K562 (cell line): ENCODE results near the gene ANKRD16. TPM values are rescaled to one million over a fixed set of nuclear protein-coding genes. Genes with fewer than 3 reads are reported as not detected.

Experiments
- BRD4 ChIP-seq: fragments of 200-600 bp; sonication (generic); IDR thresholded peaks from 2 replicates; pipeline ENCODE4 v1.6.1; 2017; ENCODE audit warnings: inconsistent platforms
- CBX8 ChIP-seq: fragments of 200-600 bp; sonication (generic); IDR thresholded peaks from 2 replicates; pipeline ENCODE4 v1.6.1; 2012; ENCODE audit warnings: borderline replicate concordance, mixed run types, low read depth, mild to moderate bottlenecking, moderate library complexity, mixed read lengths, low read length, control low read depth, inconsistent platforms; ENCODE audit not compliant: poor library complexity, severe bottlenecking; ENCODE audit errors: extremely low read depth
- CTBP1 ChIP-seq: fragments of 450-650 bp; IDR thresholded peaks from 2 replicates; pipeline ENCODE4 v1.6.1; 2016; ENCODE audit warnings: borderline replicate concordance
- FOXM1 ChIP-seq, 2 experiments: fragments of 450-650 bp in 1 of 2; sonication (generic) in 1 of 2; formaldehyde crosslinking in 1 of 2; IDR thresholded peaks; 2 replicates each; pipeline versions ENCODE4 v1.6.1 to v1.9.0; 2017 to 2022; ENCODE audit warnings: low read depth in 2 of 2, mild to moderate bottlenecking in 2 of 2, missing genetic modification reagents in 1 of 2, moderate library complexity in 1 of 2
- GATAD2A ChIP-seq: fragments of 450-650 bp; IDR thresholded peaks from 2 replicates; pipeline ENCODE4 v1.6.1; 2017
- MAFG ChIP-seq: fragments of 450-650 bp; conservative IDR thresholded peaks from 2 replicates; pipeline ENCODE4 v1.6.1; 2016; ENCODE audit warnings: missing genetic modification characterization, missing compliant biosample characterization
- MED1 ChIP-seq: sonication (generic); formaldehyde crosslinking; IDR thresholded peaks from 2 replicates; pipeline ENCODE4 v1.8.1; 2023; ENCODE audit warnings: missing genetic modification reagents, borderline replicate concordance
- POLR2A ChIP-seq: fragments of 450-650 bp; conservative IDR thresholded peaks from 2 replicates; pipeline ENCODE4 v1.6.1; 2016
- ZKSCAN8 ChIP-seq: fragments of 200-800 bp; sonication (Bioruptor generic); IDR thresholded peaks from 2 replicates; pipeline ENCODE4 v1.6.1; 2016; ENCODE audit warnings: missing genetic modification characterization, missing compliant biosample characterization
- ZNF121 ChIP-seq: sonication (generic); formaldehyde crosslinking; conservative IDR thresholded peaks from 2 replicates; pipeline ENCODE4 v1.8.0; 2022; ENCODE audit warnings: missing genetic modification reagents
- ZNF79 ChIP-seq: fragments of 250-450 bp; sonication (Bioruptor Pico); IDR thresholded peaks from 2 replicates; pipeline ENCODE4 v1.4.0; 2020; ENCODE audit warnings: low read depth, mild to moderate bottlenecking, moderate library complexity
- polyA plus RNA-seq, 8 experiments: library from polyadenylated mRNA; depleted of rRNA in 4 of 8; stranded (reverse) in 5 of 8; unstranded in 3 of 8; fragments of >200 nt; fragmentation: Nextera tagmentation in 2 of 8; fragmentation: Illumina TruSeq in 1 of 8; extraction: Ambion mirVana in 2 of 8; extraction: Trizol in 1 of 8; gene quantifications; 2 replicates each; pipeline versions ENCODE4 v1.2.1 to v1.2.3, GENCODE V29; 2011 to 2014; ENCODE audit warnings: inconsistent platforms in 1 of 8, missing spikeins in 1 of 8
- total RNA-seq, 7 experiments: library from RNA; depleted of rRNA in 6 of 7; stranded (reverse); fragments of >200 nt in 6 of 7; fragmentation: Illumina TruSeq in 2 of 7; extraction: Trizol in 2 of 7; gene quantifications; 2 replicates each; pipeline versions ENCODE4 v1.2.1 to v1.2.3, GENCODE V29; 2011 to 2021; ENCODE audit warnings: low replicate concordance in 1 of 7
- TF ChIP-seq, protein P1 (sequence below): fragments of 450-650 bp; IDR thresholded peaks from 2 replicates; pipeline ENCODE4 v1.6.1; 2016; ENCODE audit warnings: mild to moderate bottlenecking, moderate library complexity

ANKRD16 gene
- total and polyA plus RNA-seq, 9 of the 15 experiments (the other 6 are each of a cell fraction or from before 2014, with no cell fraction given): 1.5 to 16.0 (median 9.5) TPM

DNA sequence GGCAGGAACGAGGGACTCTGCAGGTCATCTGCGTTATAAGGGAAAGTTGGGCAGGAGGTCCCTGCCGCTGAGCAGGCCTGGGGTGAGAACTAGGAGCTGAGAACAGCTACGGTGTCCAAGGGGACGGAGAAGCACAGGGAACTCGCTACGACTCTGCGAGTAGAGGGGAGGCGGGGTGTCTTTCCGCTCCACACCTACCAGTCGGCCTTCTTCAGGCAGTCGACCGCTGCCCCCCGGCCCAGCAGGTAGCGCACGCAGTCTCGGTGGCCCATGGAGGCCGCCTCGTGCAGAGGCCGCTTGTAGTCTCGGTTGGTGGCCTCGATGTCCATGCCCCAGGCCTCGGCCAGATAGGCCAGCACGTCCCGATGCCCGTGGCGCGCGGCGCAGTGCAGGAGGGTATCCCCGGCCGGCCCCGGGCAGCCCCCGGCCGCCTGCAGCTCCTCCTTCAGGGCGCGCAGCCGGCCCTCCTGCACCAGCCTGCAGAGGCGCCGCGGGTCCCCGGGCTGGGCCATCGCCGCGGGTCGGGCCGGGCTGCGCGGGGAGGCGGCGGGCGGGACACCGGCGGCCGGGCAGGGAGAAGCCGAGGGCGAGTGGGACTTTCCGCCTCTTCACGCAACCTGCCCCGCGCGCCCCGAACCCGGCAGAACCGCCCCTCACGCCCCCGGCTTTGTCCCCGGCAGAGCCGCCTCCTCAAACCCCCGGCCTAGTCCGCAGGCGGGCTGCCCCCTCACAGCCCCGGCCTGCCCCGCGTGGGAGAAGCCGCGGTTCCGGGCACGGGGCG lies 660 bp downstream of the ANKRD16 start (continued):
- TF ChIP-seq, protein P1, sequence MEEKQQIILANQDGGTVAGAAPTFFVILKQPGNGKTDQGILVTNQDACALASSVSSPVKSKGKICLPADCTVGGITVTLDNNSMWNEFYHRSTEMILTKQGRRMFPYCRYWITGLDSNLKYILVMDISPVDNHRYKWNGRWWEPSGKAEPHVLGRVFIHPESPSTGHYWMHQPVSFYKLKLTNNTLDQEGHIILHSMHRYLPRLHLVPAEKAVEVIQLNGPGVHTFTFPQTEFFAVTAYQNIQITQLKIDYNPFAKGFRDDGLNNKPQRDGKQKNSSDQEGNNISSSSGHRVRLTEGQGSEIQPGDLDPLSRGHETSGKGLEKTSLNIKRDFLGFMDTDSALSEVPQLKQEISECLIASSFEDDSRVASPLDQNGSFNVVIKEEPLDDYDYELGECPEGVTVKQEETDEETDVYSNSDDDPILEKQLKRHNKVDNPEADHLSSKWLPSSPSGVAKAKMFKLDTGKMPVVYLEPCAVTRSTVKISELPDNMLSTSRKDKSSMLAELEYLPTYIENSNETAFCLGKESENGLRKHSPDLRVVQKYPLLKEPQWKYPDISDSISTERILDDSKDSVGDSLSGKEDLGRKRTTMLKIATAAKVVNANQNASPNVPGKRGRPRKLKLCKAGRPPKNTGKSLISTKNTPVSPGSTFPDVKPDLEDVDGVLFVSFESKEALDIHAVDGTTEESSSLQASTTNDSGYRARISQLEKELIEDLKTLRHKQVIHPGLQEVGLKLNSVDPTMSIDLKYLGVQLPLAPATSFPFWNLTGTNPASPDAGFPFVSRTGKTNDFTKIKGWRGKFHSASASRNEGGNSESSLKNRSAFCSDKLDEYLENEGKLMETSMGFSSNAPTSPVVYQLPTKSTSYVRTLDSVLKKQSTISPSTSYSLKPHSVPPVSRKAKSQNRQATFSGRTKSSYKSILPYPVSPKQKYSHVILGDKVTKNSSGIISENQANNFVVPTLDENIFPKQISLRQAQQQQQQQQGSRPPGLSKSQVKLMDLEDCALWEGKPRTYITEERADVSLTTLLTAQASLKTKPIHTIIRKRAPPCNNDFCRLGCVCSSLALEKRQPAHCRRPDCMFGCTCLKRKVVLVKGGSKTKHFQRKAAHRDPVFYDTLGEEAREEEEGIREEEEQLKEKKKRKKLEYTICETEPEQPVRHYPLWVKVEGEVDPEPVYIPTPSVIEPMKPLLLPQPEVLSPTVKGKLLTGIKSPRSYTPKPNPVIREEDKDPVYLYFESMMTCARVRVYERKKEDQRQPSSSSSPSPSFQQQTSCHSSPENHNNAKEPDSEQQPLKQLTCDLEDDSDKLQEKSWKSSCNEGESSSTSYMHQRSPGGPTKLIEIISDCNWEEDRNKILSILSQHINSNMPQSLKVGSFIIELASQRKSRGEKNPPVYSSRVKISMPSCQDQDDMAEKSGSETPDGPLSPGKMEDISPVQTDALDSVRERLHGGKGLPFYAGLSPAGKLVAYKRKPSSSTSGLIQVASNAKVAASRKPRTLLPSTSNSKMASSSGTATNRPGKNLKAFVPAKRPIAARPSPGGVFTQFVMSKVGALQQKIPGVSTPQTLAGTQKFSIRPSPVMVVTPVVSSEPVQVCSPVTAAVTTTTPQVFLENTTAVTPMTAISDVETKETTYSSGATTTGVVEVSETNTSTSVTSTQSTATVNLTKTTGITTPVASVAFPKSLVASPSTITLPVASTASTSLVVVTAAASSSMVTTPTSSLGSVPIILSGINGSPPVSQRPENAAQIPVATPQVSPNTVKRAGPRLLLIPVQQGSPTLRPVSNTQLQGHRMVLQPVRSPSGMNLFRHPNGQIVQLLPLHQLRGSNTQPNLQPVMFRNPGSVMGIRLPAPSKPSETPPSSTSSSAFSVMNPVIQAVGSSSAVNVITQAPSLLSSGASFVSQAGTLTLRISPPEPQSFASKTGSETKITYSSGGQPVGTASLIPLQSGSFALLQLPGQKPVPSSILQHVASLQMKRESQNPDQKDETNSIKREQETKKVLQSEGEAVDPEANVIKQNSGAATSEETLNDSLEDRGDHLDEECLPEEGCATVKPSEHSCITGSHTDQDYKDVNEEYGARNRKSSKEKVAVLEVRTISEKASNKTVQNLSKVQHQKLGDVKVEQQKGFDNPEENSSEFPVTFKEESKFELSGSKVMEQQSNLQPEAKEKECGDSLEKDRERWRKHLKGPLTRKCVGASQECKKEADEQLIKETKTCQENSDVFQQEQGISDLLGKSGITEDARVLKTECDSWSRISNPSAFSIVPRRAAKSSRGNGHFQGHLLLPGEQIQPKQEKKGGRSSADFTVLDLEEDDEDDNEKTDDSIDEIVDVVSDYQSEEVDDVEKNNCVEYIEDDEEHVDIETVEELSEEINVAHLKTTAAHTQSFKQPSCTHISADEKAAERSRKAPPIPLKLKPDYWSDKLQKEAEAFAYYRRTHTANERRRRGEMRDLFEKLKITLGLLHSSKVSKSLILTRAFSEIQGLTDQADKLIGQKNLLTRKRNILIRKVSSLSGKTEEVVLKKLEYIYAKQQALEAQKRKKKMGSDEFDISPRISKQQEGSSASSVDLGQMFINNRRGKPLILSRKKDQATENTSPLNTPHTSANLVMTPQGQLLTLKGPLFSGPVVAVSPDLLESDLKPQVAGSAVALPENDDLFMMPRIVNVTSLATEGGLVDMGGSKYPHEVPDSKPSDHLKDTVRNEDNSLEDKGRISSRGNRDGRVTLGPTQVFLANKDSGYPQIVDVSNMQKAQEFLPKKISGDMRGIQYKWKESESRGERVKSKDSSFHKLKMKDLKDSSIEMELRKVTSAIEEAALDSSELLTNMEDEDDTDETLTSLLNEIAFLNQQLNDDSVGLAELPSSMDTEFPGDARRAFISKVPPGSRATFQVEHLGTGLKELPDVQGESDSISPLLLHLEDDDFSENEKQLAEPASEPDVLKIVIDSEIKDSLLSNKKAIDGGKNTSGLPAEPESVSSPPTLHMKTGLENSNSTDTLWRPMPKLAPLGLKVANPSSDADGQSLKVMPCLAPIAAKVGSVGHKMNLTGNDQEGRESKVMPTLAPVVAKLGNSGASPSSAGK: peak; percentile 27
- TF ChIP-seq ZKSCAN8 (no peak), MAFG (tag) (no peak), ZNF121 (CRISPR knock-in tag) (no peak), CBX8 (no peak), BRD4 (no peak), FOXM1 (IDR thresholded peaks at IDR 0.05; ENCODE audit: low read depth) (no peak), FOXM1 (CRISPR knock-in tag; IDR thresholded peaks at IDR 0.05; ENCODE audit: low read depth) (no peak; the same call in 1 of the 2 replicates), POLR2A (no peak), ZNF79 (CRISPR knock-in tag) (no peak), MED1 (CRISPR knock-in tag) (no peak), GATAD2A (no peak), CTBP1 (no peak)
